ENCODE data around the gene FKBP3. TPM values are rescaled to one million over a fixed set of nuclear protein-coding genes. Genes with fewer than 3 reads are reported as not detected.
"Not testable (repeated sequence)": the region's sequence is repeated elsewhere in the genome, so short reads cannot be mapped to it uniquely, and the experiment has no call there.

FKBP3 gene
- total RNA-seq, 2 experiments from 2014 or later: 70.5 to 73.9 TPM

GRCh38 chr14:45083617-45083975, 50.7 kb downstream of the FKBP3 start:
- Mint-ChIP-seq H3K4me3 (peak overlapping the region; percentile 93), H3K36me3 (ENCODE audit: low read depth) (peaks cover 23% of the 10 kb centered on the region), H3K27ac (peak overlapping the region; percentile 74), H3K27me3 (no peaks in the 10 kb centered on the region), H3K4me1 (peaks cover 40% of the 10 kb centered on the region), H3K9me3 (ENCODE audit: low read depth) (no peaks in the 10 kb centered on the region)
- intact Hi-C loops (cut with DNase I, micrococcal nuclease): loop anchor here in 1 of 2 experiments (1.0 kb wide), 1 partner anchor 186 kb away; a partner anchor contains a TSS
- POLR2A ChIA-PET: no interaction called here
- CTCF ChIA-PET: interaction anchor here (1.1 to 1.6 kb wide), 2 partner anchors 32 to 51 kb away, joined by 3 to 6 read pairs; partner anchors contain the start of gene FKBP3
- DNase-seq (no peak), ATAC-seq (no peak)

GRCh38 chr14:45082420-45082819, 51.9 kb downstream of the FKBP3 start:
- intact Hi-C loops (cut with DNase I, micrococcal nuclease): no loop called here
- peaks cover 30% of the 10 kb centered on the region for H3K4me1 Mint-ChIP-seq
- no peaks in the 10 kb centered on the region for H3K9me3 Mint-ChIP-seq (ENCODE audit: low read depth)
- no peak for ATAC-seq
- ChIA-PET POLR2A (no interaction called here), CTCF (interaction anchor here (0.6 to 1.1 kb wide), 2 partner anchors 40 to 52 kb away, joined by 3 read pairs; partner anchors contain the start of gene FKBP3)
- H3K4me3 Mint-ChIP-seq: no peak overlapping the region
- no peak for DNase-seq
- H3K36me3 Mint-ChIP-seq (ENCODE audit: low read depth): peaks cover 17% of the 10 kb centered on the region
- no peaks in the 10 kb centered on the region for H3K27me3 Mint-ChIP-seq
- H3K27ac Mint-ChIP-seq: no peak overlapping the region

DNA sequence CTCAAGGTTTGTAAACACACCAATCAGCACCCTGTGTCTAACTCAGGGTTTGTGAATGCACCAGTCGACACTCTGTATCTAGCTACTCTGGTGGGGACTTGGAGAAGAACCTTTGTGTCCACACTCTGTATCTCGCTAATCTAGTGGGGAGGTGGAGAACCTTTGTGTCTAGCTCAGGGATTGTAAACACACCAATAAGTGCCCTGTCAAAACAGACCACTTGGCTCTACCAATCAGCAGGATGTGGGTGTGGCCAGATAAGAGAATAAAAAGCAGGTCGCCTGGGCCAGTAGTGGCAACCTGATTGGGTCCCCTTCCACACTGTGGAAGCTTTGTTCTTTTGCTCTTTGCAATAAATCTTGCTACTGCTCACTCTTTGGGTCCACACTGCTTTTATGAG, 53.2 kb downstream of the FKBP3 start:
- intact Hi-C loops (cut with DNase I, micrococcal nuclease); CTCF ChIA-PET; H3K4me3 Mint-ChIP-seq; H3K9me3 Mint-ChIP-seq (ENCODE audit: low read depth); H3K36me3 Mint-ChIP-seq (ENCODE audit: low read depth); POLR2A ChIA-PET; ATAC-seq; DNase-seq; H3K27ac Mint-ChIP-seq; H3K27me3 Mint-ChIP-seq: not testable (repeated sequence)
- H3K4me1 Mint-ChIP-seq: peaks cover 17% of the 10 kb centered on the region

DNA sequence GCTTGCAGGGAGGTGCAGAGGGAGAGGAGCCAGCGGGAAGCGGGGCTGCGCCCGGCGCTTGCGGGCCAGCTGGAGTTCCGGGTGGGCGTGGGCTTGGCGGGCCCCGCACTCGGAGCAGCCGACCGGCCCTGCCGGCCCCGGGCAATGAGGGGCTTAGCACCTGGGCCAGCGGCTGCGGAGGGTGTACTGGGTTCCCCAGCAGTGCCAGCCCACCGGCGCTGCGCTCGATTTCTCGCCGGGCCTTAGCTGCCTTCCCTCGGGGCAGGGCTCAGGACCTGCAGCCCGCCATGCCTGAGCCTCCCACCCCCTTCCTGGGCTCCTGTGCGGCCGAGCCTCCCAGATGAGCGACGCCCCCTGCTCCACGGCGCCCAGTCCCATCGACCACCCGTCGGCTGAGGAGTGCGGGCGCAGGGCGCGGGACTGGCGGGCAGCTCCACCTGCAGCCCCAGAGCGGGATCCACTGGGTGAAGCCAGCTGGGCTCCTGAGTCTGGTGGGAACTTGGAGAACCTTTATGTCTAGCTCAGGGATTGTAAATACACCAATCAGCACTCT, 53.8 kb downstream of the FKBP3 start:
- ATAC-seq; POLR2A ChIA-PET; H3K27ac Mint-ChIP-seq; H3K27me3 Mint-ChIP-seq; H3K4me3 Mint-ChIP-seq; H3K9me3 Mint-ChIP-seq (ENCODE audit: low read depth); DNase-seq; intact Hi-C loops (cut with DNase I, micrococcal nuclease); H3K36me3 Mint-ChIP-seq (ENCODE audit: low read depth); CTCF ChIA-PET: not testable (repeated sequence)
- H3K4me1 Mint-ChIP-seq: peaks cover 12% of the 10 kb centered on the region

- H3K4me1 Mint-ChIP-seq: peaks cover 3% of the 10 kb centered on the region
- H3K4me3 Mint-ChIP-seq: no peak overlapping the region
- H3K27ac Mint-ChIP-seq: no peak overlapping the region
- DNase-seq: no peak
- CTCF ChIA-PET: no interaction called here
- intact Hi-C loops (cut with DNase I, micrococcal nuclease): no loop called here
- no peaks in the 10 kb centered on the region for H3K27me3 Mint-ChIP-seq
- ATAC-seq: no peak
- POLR2A ChIA-PET: no interaction called here
- H3K36me3 Mint-ChIP-seq (ENCODE audit: low read depth): no peaks in the 10 kb centered on the region
- no peaks in the 10 kb centered on the region for H3K9me3 Mint-ChIP-seq (ENCODE audit: low read depth)
Measured at GRCh38 chr14:45078323-45078722, 56.0 kb downstream of the FKBP3 start.

DNA sequence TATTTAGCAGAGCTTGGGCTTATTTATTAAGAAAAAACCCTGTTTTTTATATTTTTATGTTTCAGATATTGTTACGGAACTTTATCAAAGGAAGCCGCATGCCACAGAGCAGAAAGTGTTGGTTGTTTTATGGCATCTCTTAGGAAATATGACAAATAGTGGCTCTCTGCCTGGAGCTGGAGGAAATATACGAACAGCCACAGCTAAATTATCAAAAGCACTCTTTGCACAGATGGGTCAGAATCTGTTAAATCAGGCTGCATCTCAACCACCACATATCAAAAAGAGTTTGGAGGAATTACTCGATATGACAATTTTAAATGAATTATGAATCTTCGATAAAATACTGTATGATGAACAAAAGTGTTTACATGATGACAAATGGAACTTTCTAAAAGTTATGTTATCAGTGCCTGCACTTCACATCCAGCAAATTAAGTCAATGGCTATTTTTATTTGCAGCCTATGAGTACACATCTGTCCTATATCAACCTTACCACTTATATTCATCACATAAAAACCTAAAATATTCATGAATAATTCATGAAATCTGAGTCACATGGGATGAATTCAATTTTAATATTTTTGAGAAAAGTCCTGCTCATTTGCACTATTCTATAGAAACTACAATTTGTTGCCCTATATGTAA, 60.9 kb downstream of the FKBP3 start:
- H3K4me1 Mint-ChIP-seq: no peaks in the 10 kb centered on the region
- H3K36me3 Mint-ChIP-seq (ENCODE audit: low read depth): peaks cover under 1% of the 10 kb centered on the region
- CTCF ChIA-PET: interaction anchor here (0.7 kb wide), 1 partner anchor 91 kb away, joined by 3 read pairs; no protein-coding TSS in a partner anchor
- ATAC-seq (no peak), DNase-seq (no peak)
- no peaks in the 10 kb centered on the region for H3K27me3 Mint-ChIP-seq
- intact Hi-C loops (cut with DNase I, micrococcal nuclease): no loop called here
- POLR2A ChIA-PET: no interaction called here
- H3K4me3 Mint-ChIP-seq: no peak overlapping the region
- no peaks in the 10 kb centered on the region for H3K9me3 Mint-ChIP-seq (ENCODE audit: low read depth)
- H3K27ac Mint-ChIP-seq: no peak overlapping the region

DNA sequence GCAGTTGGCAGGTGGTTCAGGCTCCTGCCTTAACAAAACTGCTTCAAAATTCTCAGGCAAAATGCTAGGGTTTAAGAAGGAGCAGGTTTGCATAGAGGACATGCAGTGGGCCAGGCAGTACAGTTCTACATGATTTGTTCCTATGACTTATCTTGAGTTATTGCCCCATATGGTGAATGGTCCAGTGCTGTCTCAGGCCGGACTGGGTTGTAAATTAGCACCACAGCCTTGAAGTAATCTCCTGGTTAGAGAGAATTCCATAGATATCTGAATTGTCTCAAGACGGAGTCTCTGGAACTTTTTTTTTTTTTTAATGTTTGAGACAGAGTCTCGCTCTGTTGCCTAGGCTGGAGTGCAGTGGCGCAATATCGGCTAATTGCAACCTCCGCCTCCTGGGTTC, 62.2 kb downstream of the FKBP3 start:
- no peak for ATAC-seq
- no peak overlapping the region for H3K4me3 Mint-ChIP-seq
- no peak for DNase-seq
- peaks cover 2% of the 10 kb centered on the region for H3K36me3 Mint-ChIP-seq (ENCODE audit: low read depth)
- CTCF ChIA-PET: no interaction called here
- H3K9me3 Mint-ChIP-seq (ENCODE audit: low read depth): no peaks in the 10 kb centered on the region
- no peaks in the 10 kb centered on the region for H3K27me3 Mint-ChIP-seq
- H3K27ac Mint-ChIP-seq: no peak overlapping the region
- POLR2A ChIA-PET: interaction anchor here (0.6 kb wide), 1 partner anchor 25 kb away, joined by 5 read pairs; no protein-coding TSS in a partner anchor
- no peaks in the 10 kb centered on the region for H3K4me1 Mint-ChIP-seq
- intact Hi-C loops (cut with DNase I, micrococcal nuclease): no loop called here

DNA sequence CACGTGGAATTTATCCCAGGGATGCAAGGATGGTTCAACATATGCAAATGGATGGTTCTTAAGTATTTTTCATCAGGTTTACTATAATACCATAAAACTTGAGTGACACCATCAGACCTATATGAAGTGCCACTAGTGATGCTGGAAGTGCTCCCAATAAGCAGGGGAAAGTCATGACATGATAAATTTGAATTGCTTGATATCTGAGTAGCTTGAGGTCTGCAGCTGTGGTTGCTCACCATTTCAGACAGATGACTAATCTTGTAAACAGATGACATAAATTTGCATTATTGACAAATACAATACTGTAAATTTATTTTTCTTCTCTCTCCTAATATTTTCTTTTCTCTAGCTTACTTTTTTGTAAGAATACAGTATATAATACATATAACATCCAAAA, 64.1 kb downstream of the FKBP3 start:
- Mint-ChIP-seq H3K4me3 (no peak overlapping the region), H3K4me1 (no peaks in the 10 kb centered on the region), H3K27me3 (no peaks in the 10 kb centered on the region), H3K9me3 (ENCODE audit: low read depth) (no peaks in the 10 kb centered on the region), H3K27ac (no peak overlapping the region), H3K36me3 (ENCODE audit: low read depth) (peaks cover 2% of the 10 kb centered on the region)
- POLR2A ChIA-PET: no interaction called here
- ATAC-seq (no peak), DNase-seq (no peak)
- CTCF ChIA-PET: no interaction called here
- intact Hi-C loops (cut with DNase I, micrococcal nuclease): no loop called here

DNA sequence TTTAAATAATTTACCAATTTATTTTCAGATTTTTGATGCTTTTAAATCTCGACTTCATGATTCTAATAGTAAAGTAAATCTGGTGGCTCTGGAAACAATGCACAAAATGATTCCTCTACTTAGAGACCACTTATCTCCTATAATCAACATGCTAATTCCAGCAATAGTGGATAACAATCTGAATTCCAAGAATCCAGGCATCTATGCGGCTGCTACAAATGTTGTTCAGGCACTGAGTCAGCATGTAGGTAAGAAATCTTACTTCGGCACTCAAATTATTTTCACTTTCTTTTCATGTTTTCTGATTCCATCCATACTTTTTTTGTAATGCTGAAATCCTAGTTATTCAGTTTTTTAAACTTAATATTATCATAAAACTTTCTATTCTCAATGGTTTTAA, 65.9 kb downstream of the FKBP3 start:
- Mint-ChIP-seq H3K4me1 (no peaks in the 10 kb centered on the region), H3K27me3 (no peaks in the 10 kb centered on the region), H3K27ac (no peak overlapping the region), H3K9me3 (ENCODE audit: low read depth) (no peaks in the 10 kb centered on the region), H3K36me3 (ENCODE audit: low read depth) (peaks cover 2% of the 10 kb centered on the region), H3K4me3 (no peak overlapping the region)
- intact Hi-C loops (cut with DNase I, micrococcal nuclease): no loop called here
- ATAC-seq (no peak), DNase-seq (no peak)
- ChIA-PET CTCF (no interaction called here), POLR2A (no interaction called here)

- Mint-ChIP-seq H3K36me3 (ENCODE audit: low read depth) (peaks cover 2% of the 10 kb centered on the region), H3K9me3 (ENCODE audit: low read depth) (no peaks in the 10 kb centered on the region), H3K4me1 (no peaks in the 10 kb centered on the region), H3K27ac (no peak overlapping the region), H3K4me3 (no peak overlapping the region), H3K27me3 (no peaks in the 10 kb centered on the region)
- POLR2A ChIA-PET: no interaction called here
- CTCF ChIA-PET: no interaction called here
- intact Hi-C loops (cut with DNase I, micrococcal nuclease): no loop called here
- no peak for ATAC-seq
- DNase-seq: no peak
Measured at GRCh38 chr14:45066667-45067066, 67.6 kb downstream of the FKBP3 start.

GRCh38 chr14:45065956-45066355, 68.3 kb downstream of the FKBP3 start:
- H3K4me1 Mint-ChIP-seq: no peaks in the 10 kb centered on the region
- H3K4me3 Mint-ChIP-seq: no peak overlapping the region
- POLR2A ChIA-PET: no interaction called here
- intact Hi-C loops (cut with DNase I, micrococcal nuclease): no loop called here
- no peaks in the 10 kb centered on the region for H3K27me3 Mint-ChIP-seq
- no peaks in the 10 kb centered on the region for H3K9me3 Mint-ChIP-seq (ENCODE audit: low read depth)
- CTCF ChIA-PET: interaction anchor here (0.8 to 1.5 kb wide), 2 partner anchors 9 to 1601 kb away, joined by 3 read pairs; no protein-coding TSS in a partner anchor
- no peak overlapping the region for H3K27ac Mint-ChIP-seq
- ATAC-seq (no peak), DNase-seq (no peak)
- H3K36me3 Mint-ChIP-seq (ENCODE audit: low read depth): peaks cover 2% of the 10 kb centered on the region

Data from activated CD4-positive, alpha-beta T cell treated with anti-CD3 and anti-CD28 coated beads for 36 hours (primary cell).